T-helper 22 cell (primary cell): ENCODE measurements around the gene PTPN5.
"Not testable (repeated sequence)": the region's sequence is repeated elsewhere in the genome, so short reads cannot be mapped to it uniquely, and the experiment has no call there.

Experiments used
- DNase-seq: peaks from one replicate; pipeline ENCODE4 v3.0.0-alpha.2; 2020; ENCODE audit warnings: low read depth

PTPN5 gene

DNA sequence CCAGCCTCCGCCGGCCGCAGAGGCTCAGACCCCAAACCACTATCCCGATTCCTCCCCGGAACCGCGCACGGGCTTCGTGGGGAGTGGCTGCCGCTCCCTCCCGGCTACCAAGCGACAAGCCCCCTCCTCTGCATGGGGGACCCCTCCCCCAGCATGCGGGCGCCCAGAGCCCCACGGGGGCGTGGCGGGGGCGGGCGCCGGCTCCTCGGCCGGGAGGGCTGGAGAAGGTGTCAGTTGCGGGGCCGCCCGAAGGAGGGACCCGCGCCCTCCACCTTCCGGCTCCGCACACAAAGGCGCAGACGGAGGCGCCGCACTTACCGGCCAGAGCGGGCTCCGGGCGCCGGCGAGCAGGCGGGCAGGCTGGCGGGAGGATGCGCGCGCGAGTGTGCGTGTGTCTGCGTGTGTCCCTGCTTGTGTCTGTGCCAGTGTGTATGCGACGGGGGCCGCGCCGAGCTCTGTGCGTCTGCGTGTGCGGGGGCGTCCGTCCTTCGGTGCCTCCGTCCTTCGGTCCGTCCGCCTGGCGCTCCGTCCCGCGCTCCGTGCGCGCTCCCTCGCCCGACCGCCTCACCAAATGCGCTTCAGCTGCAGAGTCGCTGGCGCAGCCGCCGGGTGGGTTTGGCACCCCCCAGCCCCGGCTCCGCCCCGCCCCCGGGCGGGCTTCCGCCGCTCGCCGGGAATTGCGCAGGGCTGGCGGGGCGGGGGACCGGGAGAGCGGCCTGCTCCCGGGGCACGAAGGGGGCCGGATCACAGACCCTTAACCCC is at the start of gene PTPN5:
Gene PTPN5, minus strand, starts transcription at position 592 of the 762 bp plus-strand sequence. CDS start 19,840 bp downstream, outside the sequence.
- no peak for DNase-seq

DNA sequence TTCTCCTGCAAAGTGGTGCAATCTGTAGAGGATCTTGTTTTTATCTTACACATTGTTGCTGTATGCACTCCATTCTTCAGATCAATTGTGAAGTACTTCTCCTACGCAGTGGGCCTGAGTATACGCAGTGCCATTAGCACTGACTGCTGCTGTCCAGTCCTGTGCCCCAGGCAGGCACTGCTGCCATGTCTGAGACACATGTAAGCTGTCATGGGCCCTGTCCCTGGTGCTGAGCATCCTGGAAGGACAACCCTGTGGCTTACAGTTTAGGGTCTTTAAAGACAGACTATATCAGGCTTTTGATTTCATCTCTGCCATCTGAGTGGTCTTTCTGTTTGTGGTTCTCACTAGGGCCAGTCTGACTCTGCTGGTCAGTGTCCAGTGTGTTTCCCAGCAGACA is 44.8 kb upstream of the PTPN5 start:
- DNase-seq, result no peak

GRCh38 chr11:18834754-18835466 is 43.3 kb upstream of the PTPN5 start:
- DNase-seq, result no peak

DNA sequence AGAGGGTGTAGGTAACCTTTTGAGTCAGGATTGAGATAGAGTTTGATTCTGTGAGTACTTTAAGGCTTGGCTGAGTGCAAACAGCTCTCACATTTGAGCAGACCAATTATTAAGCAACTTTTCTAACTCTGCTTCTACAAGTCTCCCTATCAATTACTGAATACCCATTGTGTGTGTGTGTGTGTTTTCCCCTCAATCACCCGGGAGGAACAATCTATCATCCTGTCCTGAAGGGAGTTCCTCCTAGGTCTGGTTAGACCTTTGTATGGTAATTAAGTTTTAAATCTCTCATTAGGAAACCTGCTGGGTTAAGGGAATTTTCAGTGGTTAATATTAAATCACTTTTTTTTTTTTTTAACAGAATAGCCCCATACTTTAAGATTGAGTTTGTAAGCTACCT is 28.6 kb upstream of the PTPN5 start:
- not testable (repeated sequence) for DNase-seq

GRCh38 chr11:18804199-18804999 is 12.8 kb upstream of the PTPN5 start:
- DNase-seq, result no peak

GRCh38 chr11:18802381-18803257 is 11.0 kb upstream of the PTPN5 start:
- no peak for DNase-seq

- DNase-seq, result no peak
These were observed 7.3 kb upstream of the PTPN5 start for GRCh38 chr11:18798799-18799469.

DNA sequence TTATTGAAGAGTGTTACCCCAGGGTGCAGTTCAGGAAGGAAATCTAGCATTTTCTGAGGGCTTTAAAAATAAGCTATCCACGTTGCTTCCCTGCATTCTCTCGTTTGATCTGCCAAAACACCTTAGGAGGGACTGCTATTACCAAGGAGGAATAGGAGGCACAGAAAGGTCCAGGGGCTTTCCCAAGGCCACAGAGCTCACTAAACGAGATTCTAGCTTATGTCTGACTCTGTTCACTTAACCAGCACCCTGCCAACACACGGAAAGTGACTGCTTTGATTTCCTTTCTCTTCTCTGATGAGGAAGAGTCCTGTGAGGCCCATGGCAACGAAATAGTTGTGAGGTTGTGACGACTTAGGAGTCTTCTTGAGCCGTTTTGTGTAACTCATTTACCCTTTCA is 3.4 kb upstream of the PTPN5 start:
- DNase-seq, result no peak

GRCh38 chr11:18792827-18793226 is 1.2 kb upstream of the PTPN5 start:
- no peak for DNase-seq

DNA sequence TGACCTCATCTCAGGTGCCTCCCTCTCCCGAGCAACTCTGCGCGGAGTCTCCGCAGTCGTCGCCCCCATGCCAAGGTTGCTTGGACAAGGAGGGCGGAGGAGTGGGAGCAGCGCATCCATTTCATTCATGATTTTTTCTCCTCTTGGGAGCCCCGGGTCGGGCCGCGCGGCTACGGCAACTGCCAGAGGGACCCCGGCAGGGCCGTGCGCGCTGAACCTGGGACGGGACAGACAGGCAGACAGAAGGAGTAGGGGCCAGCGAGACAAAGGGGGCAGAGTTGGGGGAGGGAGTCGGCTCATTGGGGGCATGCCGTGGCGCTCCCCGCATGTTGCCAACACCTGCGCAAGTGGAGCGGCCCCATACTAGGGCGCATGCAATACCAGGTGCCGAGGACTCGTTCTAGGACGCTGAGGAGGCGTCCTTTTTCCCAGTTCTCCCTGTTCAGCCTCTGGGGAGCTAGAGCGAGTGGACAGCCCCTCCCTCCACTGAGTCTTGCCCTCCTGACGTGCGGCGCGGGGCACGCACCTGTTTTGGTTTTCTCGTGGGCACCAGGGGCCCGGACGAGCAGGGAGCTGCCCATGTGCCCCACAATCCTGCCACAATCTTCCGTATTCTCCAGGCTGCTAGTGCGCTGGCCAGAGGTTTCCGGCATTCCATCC is 501 bp upstream of the PTPN5 start:
- DNase-seq, result no peak

- DNase-seq, result no peak
These were observed 753 bp downstream of the PTPN5 start for GRCh38 chr11:18790883-18791206.

DNA sequence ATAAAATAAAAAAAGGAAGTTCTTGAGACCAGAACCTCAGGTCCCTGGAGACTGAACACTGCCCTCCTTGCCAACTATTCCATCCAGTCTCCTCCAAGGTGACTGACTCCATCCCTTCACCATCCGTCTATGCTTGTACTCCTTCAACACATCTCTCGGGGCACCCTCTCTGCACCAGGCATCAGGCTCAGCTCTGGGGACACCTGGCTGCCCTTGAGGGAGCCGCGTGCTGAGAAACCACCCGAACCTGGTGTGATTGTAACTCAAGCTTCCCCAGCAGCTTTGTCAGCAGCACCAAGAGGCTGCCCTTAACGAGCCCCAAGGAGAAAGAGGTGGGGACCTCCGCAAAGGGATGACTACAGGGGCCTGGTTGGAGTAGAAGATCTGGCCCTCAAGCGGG is 1.7 kb downstream of the PTPN5 start:
- DNase-seq, result no peak

GRCh38 chr11:18785411-18785810 is 6.2 kb downstream of the PTPN5 start:
- DNase-seq, result no peak

DNA sequence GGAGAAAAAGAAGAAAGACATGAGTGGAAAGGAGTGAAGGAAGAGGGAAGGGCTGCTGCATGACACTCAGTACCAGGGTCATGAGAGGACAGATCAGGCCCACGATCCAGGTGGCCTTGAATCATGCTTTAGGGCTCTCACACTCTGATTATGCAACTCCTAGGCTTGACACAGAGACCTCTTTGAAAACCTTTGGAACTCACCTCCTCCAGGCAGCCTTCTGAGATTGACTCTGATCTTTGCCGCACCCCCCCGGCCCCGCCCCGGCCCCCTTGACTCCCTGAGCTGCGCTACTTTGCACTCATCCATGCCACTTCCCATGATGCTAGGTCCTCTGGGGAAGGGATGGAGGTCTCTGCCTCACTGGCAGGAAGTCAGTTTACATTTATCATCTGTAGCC is 10.7 kb downstream of the PTPN5 start:
- DNase-seq, result no peak

- DNase-seq, result no peak
These were observed 11.3 kb downstream of the PTPN5 start for GRCh38 chr11:18780329-18780728.

DNA sequence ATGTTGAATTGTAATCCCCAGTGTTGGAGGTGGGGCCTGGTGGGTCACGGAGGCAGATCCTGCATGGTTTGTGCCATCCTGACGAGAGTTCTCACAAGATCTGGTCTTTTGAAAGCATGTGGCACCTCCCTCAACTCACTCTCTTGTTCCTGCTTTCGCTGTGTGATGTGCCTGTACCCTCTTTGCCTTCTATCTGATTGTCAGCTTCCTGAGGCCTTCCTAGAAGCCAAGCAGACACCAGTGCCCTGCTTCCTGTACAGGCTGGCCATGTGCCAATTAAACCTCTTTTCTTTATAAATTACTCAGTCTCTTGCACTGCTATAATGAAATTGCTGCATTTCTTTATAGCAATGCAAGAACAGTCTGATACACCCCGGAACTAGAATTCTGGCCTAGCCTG is 13.1 kb downstream of the PTPN5 start:
- no peak for DNase-seq

DNA sequence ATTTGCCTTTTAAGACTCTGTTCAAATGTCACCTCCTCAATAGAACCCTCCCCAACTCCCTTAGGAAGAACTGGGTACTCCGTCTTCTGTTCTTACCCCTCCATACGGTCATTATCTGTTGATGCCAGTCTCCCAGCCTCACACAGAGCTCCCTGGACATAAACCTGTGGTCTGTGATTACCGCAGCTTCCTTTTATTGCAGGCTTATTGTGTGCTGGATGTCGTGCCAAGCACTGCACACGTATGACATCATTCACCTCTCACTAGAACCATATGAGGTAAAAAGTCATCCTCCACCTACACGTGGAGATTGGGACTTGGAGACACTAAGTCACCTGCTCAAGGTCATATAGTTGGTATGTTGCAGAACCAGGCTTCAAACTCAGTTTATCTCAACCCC is 15.3 kb downstream of the PTPN5 start:
- no peak for DNase-seq

GRCh38 chr11:18775492-18776292 is 15.9 kb downstream of the PTPN5 start:
- DNase-seq, result no peak

DNA sequence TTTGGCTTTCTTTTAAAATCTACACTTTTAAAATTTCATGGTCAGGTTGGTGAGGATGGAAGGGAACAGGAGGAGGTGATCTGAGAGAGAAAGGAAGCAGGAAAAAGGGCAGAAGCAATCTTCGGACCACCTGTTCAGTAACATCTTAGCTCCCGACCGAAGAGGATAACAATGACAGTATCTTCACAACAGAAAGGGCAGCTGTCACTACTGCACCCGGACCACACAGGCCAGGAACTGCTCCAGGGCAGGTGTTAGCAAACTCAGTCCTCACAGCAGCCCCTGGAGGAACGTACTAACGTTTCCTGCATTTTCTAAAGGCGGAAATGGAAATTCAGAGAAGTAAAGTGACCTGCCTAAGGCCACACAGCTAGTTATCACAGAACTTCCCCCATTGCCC is 16.8 kb downstream of the PTPN5 start:
- no peak for DNase-seq

DNA sequence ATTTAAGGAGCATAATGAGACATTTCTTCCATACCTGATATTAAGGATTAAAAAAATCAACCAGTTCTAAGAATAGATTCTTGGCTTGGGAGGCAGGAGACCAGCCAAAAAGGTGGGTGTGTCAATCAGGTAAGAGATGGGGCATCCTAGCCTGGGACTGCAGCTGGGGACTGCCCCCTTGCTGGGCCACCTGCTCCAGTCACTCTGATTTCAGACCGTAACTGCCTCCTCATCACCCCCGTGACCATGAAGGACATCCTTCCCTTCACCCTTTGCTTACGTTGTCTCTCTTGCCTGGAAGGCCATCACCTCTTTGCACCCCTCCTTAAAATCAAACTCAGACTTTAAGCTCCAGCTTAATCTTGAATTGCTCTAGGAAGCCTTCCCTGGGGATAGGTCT is 17.9 kb downstream of the PTPN5 start:
- no peak for DNase-seq
